Measurements from ENCODE around the gene SHISA7. TPM values are rescaled to one million over a fixed set of nuclear protein-coding genes. Genes with fewer than 3 reads are reported as not detected.
"Not testable (repeated sequence)": the region's sequence is repeated elsewhere in the genome, so short reads cannot be mapped to it uniquely, and the experiment has no call there.

The SHISA7 gene
- polyA plus RNA-seq, 5 donors, result 0.16 to 0.23 (median 0.18) TPM

GRCh38 chr19:55419624-55420236 lies 23.4 kb downstream of the SHISA7 start:
- no peak for DNase-seq

- DNase-seq, result no peak
These were observed 24.0 kb downstream of the SHISA7 start for GRCh38 chr19:55419103-55419502.

- peak; percentile 59 for DNase-seq
These were observed 24.9 kb downstream of the SHISA7 start for GRCh38 chr19:55418185-55418584.

- no peak for DNase-seq
These were observed 32.9 kb downstream of the SHISA7 start for GRCh38 chr19:55410168-55410567.

GRCh38 chr19:55409179-55409578 lies 33.9 kb downstream of the SHISA7 start:
- DNase-seq, result not testable (repeated sequence)

- DNase-seq, result no peak
These were observed 34.6 kb downstream of the SHISA7 start for GRCh38 chr19:55408533-55408872.

GRCh38 chr19:55407800-55408532 lies 35.1 kb downstream of the SHISA7 start:
- DNase-seq, result peak; percentile 99

GRCh38 chr19:55407550-55407799 lies 35.6 kb downstream of the SHISA7 start, which contains the start of gene UBE2S:
UBE2S (minus strand) TSS chr19:55407788; CDS start chr19:55407589, 199 bp downstream.
- not testable (repeated sequence) for DNase-seq

GRCh38 chr19:55406826-55407549 lies 36.1 kb downstream of the SHISA7 start:
- no peak for DNase-seq

GRCh38 chr19:55406091-55406825 lies 36.8 kb downstream of the SHISA7 start:
- no peak for DNase-seq

GRCh38 chr19:55405638-55406037 lies 37.5 kb downstream of the SHISA7 start:
- no peak for DNase-seq

GRCh38 chr19:55402509-55402908 lies 40.6 kb downstream of the SHISA7 start:
- DNase-seq, result no peak

GRCh38 chr19:55401390-55401789 lies 41.7 kb downstream of the SHISA7 start:
- not testable (repeated sequence) for DNase-seq

GRCh38 chr19:55400281-55401087 lies 42.6 kb downstream of the SHISA7 start:
- no peak for DNase-seq

GRCh38 chr19:55398200-55398925 lies 44.7 kb downstream of the SHISA7 start:
- no peak for DNase-seq

- no peak for DNase-seq
These were observed 50.0 kb downstream of the SHISA7 start for GRCh38 chr19:55392820-55393761.

GRCh38 chr19:55391702-55392615 lies 51.1 kb downstream of the SHISA7 start:
- no peak for DNase-seq

GRCh38 chr19:55391191-55391670 lies 51.9 kb downstream of the SHISA7 start:
- DNase-seq, result no peak
